ENCODE measurements around the gene NUDT16L1.

DNA sequence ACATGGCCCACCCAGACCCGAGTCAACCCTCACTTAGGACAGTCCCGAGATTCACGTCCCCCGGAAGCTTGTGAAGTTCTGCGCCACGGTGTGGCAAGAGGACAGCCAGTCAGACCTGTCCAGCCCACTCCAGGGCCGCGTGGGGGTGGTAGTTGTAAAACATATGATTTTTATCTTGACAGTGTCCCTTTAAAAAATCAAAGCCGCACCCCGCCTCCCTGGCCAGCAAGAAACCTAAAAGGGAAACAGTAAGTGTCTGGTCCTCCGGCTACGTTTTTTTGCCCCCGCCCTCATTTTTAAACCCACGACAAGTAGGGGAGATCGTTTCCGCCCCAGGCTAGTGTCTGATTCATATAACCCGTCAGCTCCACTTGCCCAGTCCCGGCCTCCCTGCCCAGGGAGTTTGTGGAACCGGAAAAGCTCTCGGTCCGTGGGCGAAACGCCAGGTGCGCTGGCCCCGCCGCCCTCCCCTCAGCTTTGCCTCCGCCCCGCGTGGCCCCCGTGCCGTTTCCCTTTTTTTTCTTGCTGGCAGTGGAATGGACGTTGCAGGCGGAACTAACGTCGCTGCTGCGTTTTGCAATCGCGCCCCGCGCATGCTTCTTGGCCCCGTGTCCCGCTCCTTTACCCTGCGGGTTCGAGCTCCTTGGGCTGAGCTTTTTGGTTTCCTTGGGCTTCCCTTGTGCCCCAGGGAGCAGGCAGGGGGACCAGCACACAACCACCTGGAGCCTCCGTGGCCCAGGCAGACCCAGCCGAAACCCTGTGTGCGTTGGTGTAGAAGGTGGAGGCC is 13.3 kb upstream of the NUDT16L1 start:
- TF ChIP-seq EZH2 (optimal IDR thresholded peaks at IDR 0.05; ENCODE audit: low read depth, low read length) (no peak), EZH2phosphoT487 (IDR thresholded peaks at IDR 0.05; ENCODE audit: low read length) (no peak)
- TF ChIP-seq, protein P1, sequence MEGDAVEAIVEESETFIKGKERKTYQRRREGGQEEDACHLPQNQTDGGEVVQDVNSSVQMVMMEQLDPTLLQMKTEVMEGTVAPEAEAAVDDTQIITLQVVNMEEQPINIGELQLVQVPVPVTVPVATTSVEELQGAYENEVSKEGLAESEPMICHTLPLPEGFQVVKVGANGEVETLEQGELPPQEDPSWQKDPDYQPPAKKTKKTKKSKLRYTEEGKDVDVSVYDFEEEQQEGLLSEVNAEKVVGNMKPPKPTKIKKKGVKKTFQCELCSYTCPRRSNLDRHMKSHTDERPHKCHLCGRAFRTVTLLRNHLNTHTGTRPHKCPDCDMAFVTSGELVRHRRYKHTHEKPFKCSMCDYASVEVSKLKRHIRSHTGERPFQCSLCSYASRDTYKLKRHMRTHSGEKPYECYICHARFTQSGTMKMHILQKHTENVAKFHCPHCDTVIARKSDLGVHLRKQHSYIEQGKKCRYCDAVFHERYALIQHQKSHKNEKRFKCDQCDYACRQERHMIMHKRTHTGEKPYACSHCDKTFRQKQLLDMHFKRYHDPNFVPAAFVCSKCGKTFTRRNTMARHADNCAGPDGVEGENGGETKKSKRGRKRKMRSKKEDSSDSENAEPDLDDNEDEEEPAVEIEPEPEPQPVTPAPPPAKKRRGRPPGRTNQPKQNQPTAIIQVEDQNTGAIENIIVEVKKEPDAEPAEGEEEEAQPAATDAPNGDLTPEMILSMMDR (IDR thresholded peaks at IDR 0.05; ENCODE audit: low read length) = no peak
